Measurements from ENCODE around the gene ABCA7.

The ABCA7 gene

DNA sequence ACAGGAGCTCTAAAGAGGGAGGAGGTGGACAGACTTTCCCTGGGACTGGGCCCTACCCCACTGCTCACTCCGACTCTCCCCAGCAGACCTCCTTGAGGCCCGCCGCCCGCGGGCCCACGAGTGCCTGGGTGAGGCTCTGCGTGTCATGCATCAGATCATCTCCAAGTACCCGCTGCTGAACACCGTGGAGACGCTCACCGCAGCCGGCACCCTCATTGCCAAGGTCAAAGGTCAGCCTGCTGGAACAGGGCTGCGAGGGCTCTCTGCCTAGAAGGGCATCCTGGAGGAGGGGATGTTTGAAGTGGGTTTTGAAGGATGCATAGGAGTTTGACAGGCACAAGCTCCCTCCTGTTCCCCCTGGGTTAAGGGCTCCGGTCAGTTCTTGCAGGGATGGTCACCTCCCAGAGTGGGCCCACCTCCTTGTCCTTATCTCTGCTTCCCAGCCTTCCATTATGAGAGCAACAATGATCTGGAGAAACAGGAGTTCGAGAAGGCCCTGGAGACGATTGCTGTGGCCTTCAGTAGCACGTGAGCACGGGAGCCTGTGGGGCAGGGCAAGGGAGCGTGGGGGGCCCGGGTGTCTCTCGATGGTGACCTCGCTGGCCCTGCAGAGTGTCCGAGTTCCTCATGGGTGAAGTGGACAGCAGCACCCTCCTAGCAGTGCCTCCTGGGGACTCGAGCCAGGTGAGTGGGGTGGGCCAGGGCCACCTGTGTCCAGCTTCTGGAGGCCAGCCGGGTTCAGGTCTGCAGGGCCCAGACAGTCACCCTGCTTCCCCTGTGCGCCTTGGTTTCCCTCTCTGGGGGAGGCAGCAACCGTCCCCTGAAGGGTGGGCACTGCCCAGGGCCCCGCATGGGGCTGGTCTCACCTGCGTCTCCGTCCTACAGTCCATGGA lies 33.4 kb downstream of the ABCA7 start:
- no peak for DNase-seq

DNA sequence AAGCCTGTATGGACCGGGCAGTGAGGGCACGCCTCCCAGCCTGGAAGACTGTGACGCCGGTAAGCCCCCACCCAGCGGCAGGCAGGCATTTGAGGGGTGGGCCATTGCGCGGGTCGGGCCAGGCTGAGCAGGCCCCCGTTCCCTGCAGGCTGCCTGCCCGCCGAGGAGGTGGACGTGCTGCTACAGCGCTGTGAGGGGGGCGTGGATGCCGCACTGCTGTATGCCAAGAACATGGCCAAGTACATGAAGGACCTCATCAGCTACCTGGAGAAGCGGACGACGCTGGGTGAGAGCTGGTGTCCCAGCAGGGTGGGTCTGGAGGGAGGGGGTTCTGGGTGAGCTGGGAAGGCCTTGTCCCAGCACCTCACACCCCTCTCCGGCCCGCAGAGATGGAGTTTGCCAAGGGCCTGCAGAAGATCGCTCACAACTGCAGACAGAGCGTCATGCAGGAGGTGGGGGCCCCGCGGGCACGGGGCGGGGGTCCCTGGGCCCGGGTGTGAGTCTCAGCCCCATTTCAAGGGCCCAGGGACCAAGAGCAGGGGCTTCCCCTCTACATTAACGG lies 34.1 kb downstream of the ABCA7 start:
- no peak for DNase-seq

DNA sequence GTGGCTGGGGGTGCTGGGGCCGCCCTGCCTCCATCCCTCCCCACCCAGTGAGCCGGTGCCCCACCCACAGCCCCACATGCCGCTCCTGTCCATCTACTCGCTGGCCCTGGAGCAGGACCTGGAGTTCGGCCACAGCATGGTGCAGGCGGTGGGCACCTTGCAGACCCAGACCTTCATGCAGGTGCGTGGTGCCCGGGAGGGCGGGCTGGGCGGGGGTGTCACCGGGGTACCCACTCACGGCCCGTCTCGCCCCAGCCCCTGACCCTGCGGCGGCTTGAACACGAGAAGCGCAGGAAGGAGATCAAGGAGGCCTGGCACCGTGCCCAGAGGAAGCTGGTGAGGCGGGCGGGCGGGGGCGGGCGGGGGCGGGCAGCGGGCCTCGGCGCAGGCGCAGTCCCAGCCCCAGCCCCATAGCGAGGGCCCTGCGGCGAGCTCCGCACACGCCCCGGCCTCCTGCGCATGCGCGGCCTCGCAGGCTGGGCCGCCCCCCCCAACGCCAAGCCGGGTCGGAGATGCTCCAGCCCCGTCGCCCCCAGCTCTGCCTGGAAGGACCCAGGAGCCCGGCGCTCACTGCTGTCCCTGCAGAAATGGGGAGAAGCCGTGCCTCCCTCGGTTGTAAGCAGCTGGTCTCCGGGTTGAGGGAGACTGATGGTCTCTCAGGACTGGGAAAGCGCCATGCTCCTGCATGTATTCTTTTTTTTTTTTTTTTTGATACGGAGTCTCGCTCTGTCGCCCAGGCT lies 34.8 kb downstream of the ABCA7 start:
- DNase-seq = peak; percentile 85 to 89

DNA sequence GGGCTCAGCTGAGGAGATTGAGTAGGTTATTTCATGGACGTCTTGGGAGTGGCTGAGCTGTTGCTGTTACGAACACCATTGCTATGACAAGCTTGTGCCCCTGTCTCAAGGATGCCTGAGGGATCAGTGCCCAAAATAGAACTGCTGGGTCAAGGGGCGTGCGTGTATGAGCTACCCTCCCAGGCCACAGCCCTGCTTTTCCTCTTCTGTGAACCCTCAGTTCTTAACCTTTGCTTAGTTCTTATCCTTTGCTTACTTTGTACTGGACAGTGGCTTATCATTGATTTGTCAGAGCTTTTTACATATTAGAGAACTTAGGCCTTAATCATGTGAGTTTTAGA lies 36.1 kb downstream of the ABCA7 start:
- DNase-seq = no peak

DNA sequence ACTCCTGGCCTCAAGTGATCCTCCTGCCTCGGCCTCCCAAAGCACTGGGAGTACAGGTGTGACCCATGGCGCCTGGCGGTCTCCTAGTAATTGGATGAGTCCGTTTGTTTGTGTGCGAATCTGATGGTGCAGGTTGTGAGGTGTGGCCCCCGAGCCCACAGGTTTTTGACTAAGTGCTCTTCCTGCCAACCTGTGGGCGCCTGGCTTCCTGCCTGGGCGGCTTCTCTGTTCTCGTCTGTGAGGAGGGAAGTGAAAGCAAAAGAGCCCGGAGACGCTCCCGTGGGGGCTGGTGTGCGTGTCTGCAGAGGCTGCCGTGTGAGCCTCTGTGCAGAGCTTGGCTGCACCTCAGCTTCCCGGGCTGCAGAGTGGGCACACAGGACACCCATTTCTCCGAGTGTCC lies 37.0 kb downstream of the ABCA7 start:
- no peak for DNase-seq

DNA sequence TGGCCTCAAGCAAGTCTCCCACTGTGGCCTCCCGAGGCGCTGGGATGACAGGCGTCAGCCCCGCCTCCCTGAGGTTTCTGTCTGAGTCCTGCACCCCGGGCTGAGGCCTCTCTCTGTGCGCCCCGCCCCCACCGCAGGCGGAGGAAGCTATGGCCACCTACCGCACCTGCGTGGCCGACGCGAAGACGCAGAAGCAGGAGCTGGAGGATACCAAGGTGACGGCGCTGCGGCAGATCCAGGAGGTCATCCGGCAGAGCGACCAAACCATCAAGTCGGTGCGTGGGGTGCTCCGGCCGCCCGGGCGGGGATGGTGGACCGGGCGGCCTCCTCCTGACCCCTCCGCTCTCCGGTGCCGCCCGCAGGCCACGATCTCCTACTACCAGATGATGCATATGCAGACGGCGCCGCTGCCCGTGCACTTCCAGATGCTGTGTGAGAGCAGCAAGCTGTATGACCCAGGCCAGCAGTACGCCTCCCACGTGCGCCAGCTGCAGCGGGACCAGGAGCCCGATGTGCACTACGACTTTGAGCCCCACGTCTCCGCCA lies 39.7 kb downstream of the ABCA7 start:
- DNase-seq = peak; percentile 61 to 78

DNA sequence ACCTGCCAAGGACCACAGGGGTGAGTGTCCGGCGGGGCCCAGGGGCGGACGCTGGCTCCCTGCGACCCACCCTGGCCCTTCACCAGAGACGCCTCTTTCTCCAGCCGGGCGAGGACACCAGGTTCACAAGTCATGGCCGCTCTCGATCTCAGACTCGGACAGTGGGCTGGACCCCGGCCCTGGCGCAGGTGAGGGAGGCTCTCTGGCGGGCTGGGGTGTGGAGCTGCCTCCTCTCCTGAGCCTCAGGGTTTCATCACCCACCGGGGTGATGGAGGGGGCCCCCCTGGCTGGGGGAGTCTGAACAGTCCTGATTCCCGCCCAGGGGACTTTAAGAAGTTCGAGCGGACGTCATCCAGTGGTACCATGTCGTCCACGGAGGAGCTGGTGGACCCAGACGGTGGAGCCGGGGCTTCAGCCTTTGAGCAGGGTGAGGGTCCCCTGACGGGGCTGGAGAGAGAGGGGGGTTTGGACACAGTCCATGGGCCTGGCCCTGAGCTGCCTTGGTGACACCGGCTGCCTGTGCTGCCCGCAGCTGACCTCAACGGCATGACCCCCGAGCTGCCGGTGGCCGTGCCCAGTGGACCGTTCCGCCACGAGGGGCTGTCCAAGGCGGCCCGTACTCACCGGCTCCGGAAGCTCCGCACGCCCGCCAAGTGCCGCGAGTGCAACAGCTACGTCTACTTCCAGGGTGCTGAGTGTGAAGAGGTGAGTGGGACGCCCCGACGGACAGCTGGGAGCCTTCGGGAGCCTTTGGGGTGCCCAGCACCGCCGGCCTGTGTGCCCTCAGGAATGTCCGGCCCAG lies 40.7 kb downstream of the ABCA7 start:
- no peak for DNase-seq

DNA sequence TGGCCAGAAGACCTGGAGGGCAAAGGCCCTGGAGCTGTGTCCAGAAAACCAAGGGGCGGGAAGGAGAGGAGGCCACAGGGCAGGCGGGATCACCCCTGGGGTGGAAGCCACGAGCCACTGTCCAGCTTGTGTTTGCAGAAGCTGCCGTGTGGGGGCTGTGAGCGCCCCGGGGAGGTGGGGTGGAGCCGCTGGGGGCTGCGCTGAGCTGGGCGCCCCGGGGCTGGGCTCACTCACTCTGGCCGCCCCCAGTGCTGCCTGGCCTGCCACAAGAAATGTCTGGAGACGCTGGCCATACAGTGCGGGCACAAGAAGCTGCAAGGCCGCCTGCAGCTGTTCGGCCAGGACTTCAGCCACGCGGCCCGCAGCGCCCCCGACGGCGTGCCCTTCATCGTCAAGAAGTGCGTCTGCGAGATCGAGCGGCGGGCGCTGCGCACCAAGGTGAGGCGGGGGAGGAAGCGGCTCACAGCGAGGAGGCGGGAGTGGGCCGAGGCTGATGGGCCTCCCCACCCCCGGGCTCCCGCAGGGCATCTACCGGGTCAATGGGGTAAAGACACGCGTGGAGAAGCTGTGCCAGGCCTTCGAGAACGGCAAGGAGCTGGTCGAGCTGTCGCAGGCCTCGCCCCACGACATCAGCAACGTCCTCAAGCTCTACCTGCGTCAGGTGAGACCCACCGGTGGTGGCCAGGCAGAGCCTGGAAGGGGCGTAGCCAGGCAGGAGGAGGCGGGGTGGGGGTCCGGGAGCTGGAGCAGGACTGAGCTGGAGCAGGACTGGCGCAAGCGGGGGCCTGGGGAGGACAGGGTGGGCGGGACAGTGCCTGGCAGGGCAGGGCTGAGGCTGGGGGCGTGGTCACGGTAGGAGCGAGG lies 41.6 kb downstream of the ABCA7 start:
- peak in 1 of 2 experiments; percentile 51 for DNase-seq

DNA sequence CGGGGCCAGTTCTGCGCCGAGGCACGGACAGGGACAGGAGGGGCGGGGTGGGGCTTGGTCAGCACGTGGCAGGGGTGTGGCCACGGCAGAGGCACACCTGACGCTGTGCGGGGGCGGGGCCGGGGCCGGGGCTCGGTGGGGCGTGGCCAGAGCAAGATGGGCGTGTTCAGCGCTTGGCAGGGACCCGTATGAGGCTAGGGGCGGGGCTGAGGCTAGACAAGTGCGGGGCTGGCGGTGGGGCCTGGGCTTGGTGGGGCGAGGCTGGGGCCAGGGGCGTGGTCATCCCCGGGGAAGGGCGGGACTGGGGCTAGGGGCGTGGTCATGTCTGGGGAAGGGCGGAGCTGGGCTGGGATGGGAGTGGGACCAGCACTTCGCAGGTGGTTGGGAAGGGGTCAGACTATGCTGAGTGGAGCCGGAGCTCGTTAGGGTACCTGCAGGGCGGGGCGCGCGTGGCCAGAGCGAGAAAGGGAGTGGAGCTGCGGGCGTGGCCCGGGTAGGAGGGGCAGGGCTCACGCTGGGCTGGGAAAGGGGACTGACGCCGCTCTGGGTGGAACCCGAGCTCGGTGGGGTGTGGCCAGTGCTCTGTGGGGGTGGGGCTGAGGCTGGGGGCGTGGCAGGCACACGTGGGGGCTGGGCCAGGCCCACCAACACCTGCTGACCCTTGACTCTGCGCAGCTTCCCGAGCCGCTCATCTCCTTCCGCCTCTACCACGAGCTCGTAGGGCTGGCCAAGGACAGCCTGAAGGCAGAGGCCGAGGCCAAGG lies 42.4 kb downstream of the ABCA7 start:
- DNase-seq = peak; percentile 56 to 66

DNA sequence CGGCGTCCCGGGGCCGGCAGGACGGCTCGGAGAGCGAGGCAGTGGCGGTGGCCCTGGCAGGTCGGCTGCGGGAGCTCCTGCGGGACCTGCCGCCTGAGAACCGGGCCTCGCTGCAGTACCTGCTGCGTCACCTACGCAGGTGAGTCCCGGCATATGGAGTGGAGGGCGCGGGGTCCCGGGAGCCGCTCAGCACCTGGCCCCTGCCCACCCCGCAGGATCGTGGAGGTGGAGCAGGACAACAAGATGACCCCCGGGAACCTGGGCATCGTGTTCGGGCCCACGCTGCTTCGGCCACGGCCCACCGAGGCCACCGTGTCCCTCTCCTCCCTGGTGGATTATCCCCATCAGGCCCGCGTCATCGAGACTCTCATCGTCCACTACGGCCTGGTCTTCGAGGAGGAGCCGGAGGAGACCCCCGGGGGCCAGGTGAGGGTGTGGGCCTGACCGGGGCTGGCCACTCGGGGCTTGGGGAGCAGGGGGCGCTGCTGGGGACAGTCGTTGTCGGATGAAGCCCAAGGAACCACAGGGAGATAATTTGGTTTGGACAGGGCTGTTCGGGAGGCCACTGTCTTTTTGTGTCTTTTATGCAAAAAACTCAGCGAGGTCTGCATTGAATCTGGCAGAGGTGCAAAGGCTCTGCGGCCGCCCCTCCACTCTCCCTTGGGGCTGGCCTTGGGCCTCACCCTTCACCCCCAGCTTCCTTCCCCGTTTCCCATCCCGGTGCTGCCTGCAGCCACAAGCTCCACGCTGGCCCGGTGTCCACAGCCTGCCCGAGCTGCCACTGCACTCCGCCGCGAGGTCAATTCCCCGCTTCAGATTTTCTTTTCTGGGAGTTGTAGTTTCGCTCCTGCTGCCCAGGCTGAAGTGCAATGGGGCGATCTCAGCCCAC lies 43.3 kb downstream of the ABCA7 start:
- DNase-seq = no peak

DNA sequence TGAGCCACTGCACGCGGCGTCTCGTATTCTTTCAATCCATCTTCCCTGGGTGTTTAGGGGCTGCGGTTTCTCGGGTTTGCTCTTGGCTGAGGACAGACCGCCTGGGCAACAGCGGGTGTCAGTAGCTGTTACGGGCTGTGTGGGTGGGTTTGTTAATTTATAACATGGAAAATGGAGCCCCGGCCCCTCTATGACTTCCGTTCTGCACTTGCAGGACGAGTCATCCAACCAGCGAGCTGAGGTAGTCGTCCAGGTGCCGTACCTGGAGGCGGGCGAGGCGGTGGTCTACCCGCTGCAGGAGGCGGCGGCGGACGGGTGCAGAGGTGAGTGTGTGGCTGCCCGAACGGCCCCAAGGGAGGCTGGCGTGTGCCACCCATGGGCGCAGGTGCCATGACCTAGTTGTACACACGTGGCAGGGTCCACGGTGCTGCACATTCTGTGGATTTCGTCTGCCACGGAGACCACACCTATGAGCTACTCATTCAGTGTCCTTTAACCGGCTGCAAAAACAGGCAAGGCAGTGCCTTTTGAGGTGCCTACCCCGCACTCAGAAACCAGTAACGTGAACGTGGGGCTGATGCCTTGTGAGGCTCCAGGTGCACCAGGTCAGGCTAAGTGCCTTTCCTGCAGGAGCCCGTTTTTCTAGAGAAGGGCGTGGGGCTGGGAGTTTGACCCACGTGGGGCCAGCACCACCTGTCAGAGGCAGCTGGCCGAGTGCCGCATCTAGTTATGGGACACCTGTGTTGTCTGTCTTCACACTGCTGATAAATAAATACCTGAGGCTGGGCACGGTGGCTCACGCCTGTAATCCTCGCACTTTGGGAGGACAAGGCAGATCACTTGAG lies 44.3 kb downstream of the ABCA7 start:
- DNase-seq = peak in 1 of 2 experiments; percentile 46

DNA sequence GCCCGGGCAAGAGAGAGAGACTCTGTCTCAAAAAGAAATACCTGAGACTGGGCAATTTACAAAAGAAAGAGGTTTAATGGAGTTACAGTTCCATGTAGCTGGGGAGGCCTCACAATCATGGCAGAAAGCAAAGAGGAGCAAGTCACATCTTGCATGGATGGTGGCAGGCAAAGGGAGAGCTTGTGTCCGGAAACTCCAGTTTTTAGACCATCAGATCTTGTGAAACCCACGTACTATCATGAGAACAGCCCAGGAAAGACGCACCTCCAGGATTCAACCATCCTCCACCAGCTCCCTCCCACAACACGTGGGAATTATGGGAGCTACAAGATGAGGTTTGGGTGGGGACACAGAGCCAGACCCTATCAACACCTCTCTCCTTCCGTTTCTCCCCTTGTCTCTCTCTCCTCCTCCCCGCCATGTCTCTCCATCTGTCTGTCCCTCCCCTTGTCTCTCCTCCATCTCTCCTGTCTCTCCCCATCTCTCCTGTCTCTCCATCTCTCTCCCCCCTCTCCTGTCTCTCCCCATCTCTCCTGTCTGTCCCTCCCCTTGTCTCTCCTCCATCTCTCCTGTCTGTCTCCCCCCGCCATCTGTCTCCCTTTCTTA lies 45.2 kb downstream of the ABCA7 start:
- no peak for DNase-seq

DNA sequence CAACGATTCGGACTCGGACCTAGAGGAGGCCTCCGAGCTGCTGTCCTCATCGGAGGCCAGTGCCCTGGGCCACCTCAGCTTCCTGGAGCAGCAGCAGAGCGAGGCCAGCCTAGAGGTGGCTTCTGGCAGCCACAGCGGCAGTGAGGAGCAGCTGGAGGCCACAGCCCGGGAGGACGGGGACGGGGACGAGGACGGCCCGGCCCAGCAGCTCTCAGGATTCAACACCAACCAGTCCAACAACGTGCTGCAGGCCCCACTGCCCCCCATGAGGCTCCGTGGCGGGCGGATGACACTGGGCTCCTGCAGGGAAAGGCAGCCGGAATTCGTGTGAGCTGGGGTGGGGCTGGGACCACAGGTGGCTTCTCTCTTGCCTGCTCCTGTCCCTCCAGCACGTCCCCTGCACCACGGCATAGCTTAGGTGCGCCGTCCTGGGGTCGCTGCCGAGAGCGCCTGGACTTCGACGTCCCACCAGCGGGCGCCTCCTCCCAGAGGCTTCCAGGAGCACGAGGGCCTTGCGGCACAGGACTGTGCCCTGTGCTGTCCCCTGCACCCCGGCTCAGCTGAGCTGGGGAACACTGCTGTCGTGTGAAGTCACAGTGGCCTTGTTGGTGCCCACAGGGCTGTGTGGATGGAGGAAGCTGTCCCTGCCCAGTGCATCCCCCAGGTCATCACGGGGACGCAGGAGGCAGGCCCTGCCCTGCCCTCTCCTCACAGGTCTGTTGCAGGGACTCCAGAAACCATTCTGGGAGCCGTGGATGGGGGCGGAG lies 46.0 kb downstream of the ABCA7 start:
- no peak for DNase-seq

DNA sequence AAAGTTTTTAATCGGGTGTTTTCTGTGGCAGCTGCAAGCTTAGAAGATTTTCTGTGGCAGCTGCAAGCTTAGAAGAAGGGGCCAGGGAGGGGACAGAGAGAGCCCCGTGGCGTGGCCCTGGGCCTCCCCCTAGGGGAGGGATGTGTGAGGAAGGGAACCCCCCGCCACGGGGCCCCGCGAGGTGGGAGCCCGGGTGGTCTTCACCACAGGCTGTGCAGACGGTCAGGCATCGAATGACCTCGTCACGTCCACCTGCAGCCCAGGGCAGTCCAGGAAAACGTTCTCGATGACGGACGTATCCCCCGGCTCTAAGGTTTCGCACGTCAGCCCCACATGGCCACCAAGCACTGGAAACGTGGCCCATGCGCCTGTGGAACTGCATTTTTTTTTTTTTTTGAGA lies 46.7 kb downstream of the ABCA7 start:
- no peak for DNase-seq

DNA sequence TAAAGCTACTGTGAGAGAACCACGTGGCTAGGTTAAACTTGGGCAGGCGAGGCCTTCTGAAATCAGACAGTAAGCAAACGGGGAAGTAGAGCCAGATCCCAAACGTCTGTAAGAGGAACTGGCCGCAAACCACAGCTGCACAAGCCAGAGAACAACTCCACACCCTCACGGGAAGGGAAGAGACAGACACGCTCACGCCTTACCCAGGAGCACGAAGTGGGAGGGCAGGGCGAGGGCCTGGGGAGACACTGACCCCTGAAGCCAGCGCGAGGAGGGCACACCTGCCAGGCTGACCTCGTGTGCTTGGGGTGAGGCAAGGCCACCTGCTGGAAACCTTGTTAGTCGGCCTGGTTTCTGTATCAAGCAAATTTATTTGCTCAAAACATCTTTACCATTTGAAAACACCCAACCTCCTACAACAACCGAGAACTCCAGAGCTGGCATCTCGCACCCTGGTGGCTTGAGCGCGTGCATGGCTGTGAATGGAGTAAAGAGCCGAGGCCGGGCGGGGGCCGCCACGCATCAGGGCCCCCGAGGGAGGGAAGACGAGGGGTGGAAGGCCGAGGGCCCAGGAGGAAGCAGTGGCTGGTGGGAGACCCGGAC lies 48.0 kb downstream of the ABCA7 start:
- no peak for DNase-seq

DNA sequence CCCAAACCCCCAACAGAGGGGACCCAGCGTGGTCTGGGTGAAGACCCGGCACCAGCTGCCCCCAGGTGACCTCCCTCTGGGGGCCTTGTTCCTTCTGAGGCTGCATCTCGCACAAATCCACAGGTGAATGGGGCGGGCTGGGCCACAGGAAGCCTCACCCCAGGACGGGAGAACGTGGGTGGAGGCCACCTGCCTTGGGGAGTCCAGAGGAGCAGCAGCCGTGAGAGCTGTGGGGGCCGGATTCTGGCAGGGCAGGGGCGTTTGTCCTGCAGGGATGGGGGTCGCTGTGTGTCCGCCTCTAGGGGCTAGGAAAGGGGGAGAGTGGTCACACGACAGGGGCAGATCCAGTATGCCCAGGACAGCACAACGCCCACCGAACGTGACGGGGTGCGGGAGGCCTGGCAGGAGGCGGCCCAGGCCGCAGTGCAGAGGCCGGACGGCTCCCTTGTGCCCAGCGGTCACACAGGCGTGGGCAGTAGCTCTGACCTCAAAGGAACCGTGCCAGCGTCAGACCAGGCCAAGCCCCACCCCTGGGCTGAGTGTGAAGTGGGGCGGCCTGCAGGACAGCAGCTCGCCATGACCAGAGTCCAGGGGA lies 48.6 kb downstream of the ABCA7 start:
- DNase-seq = no peak
